HEK293T (cell line): ENCODE data around the gene ASPRV1.

ENCODE experiments used
- BHLHE40 ChIP-seq: fragments of 450-650 bp; IDR thresholded peaks from 2 replicates; pipeline ENCODE4 v1.6.1; 2016; ENCODE audit warnings: mild to moderate bottlenecking, moderate library complexity, borderline replicate concordance
- CTBP1 ChIP-seq: fragments of 450-650 bp; IDR thresholded peaks from 2 replicates; pipeline ENCODE4 v1.6.1; 2016; ENCODE audit warnings: borderline replicate concordance
- ELF4 ChIP-seq: fragments of 450-650 bp; IDR thresholded peaks from 2 replicates; pipeline ENCODE4 v1.6.1; 2017; ENCODE audit warnings: antibody characterized with exemption
- FOXA1 ChIP-seq: fragments of 450-650 bp; IDR thresholded peaks from 2 replicates; pipeline ENCODE4 v1.6.1; 2016; ENCODE audit warnings: mild to moderate bottlenecking
- FOXM1 ChIP-seq: fragments of 450-650 bp; IDR thresholded peaks from 2 replicates; pipeline ENCODE4 v1.6.1; 2017; ENCODE audit warnings: mild to moderate bottlenecking, borderline replicate concordance
- HDGF ChIP-seq: fragments of 450-650 bp; IDR thresholded peaks from 2 replicates; pipeline ENCODE4 v1.6.1; 2017; ENCODE audit warnings: antibody characterized with exemption, borderline replicate concordance
- SP1 ChIP-seq: fragments of 450-650 bp; IDR thresholded peaks from 2 replicates; pipeline ENCODE4 v1.6.1; 2017
- SUZ12 ChIP-seq: fragments of 450-650 bp; IDR thresholded peaks from 2 replicates; pipeline ENCODE4 v1.6.1; 2016; ENCODE audit warnings: mild to moderate bottlenecking

DNA sequence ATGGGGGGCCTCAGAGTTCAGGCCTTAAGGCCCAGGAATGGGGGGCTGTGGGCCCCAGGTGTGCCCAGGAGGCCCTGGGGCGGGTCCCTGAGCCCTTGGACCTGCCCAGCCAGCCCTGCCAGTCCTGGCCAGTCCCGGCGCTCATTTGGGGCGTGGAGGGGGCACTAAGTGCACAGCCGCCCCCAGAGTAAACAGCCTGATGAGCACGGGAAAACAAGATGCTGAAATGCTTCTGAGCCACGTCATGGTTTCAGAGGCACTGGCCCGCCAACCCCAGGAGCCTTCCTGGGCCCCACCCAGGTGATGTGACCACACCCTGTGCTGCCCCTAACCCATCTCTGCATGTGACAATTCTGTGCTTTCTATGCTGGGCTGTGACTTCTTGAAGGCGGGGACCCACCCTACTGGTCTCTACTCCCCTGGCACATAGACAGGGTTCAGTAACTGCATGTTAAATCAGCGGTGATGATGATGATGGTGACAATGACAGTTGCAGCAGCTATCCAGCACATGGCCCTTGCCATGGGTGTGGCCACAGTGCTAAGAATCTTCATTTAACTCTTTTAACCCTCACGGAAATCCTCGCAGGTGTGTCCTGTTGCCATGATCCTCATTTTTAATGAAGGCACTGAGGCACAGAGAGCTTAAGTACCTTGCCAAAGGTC is 28.1 kb upstream of the ASPRV1 start:
- TF ChIP-seq CTBP1 (no peak), SUZ12 (no peak), HDGF (no peak), FOXM1 (no peak), ELF4 (no peak), BHLHE40 (no peak), FOXA1 (no peak), SP1 (no peak)
